WTC11 (cell line): ENCODE results near the gene EPB41. TPM values are rescaled to one million over a fixed set of nuclear protein-coding genes. Genes with fewer than 3 reads are reported as not detected.
A peak's percentile ranks its signal among the peaks of the same experiment; 100 is the strongest.

Source experiments
- ATAC-seq: fragments of 200-7000 bp; cut with Tn5 transposase; 2 replicates; pipeline ENCODE4 v1.10.0; 2021; ENCODE audit warnings: mild to moderate bottlenecking, moderate library complexity
- CTCF ChIA-PET: fragments of 300-600 bp; sonication (Branson Sonifier 250); formaldehyde crosslinking; loops from one replicate; lab custom pipeline; 2021; ENCODE audit warnings: antibody characterized with exemption; lab: Charles Lee
- POLR2A ChIA-PET: fragments of 350-600 bp; sonication (Branson Sonifier 250); formaldehyde crosslinking; loops from one replicate; lab custom pipeline; 2021; ENCODE audit warnings: antibody characterized with exemption; lab: Charles Lee
- DNase-seq: peaks from one replicate; pipeline ENCODE4 v3.0.0; 2021; ENCODE audit warnings: low spot score
- H3K27ac Mint-ChIP-seq: 2 replicates; pipeline ENCODE4 v1.8.0; 2021; ENCODE audit warnings: mixed read lengths
- H3K27me3 Mint-ChIP-seq: 2 replicates; pipeline ENCODE4 v1.8.0; 2021; ENCODE audit warnings: low read depth, mild to moderate bottlenecking, moderate library complexity, mixed read lengths
- H3K36me3 Mint-ChIP-seq: 2 replicates; pipeline ENCODE4 v1.8.0; 2021; ENCODE audit warnings: mixed read lengths
- H3K4me1 Mint-ChIP-seq: 2 replicates; pipeline ENCODE4 v1.8.0; 2022; ENCODE audit warnings: mixed read lengths
- H3K4me3 Mint-ChIP-seq: 2 replicates; pipeline ENCODE4 v1.8.0; 2021; ENCODE audit warnings: mild to moderate bottlenecking, moderate library complexity, mixed read lengths
- H3K9me3 Mint-ChIP-seq: 2 replicates; pipeline ENCODE4 v1.8.0; 2021; ENCODE audit warnings: mixed read lengths
- CBFB ChIP-seq: sonication (generic); formaldehyde crosslinking; IDR thresholded peaks from 2 replicates; pipeline ENCODE4 v1.8.1; 2022; ENCODE audit warnings: mild to moderate bottlenecking, low read depth, missing genetic modification reagents
- ESRRA ChIP-seq: sonication (generic); formaldehyde crosslinking; IDR thresholded peaks from 2 replicates; pipeline ENCODE4 v1.8.1; 2022; ENCODE audit warnings: mild to moderate bottlenecking, missing genetic modification reagents, borderline replicate concordance
- JAZF1 ChIP-seq: fragments of 250-450 bp; sonication (Bioruptor Pico); IDR thresholded peaks from 2 replicates; pipeline ENCODE4 v1.9.0; 2021; ENCODE audit warnings: moderate library complexity, mild to moderate bottlenecking, inconsistent platforms
- MXD4 ChIP-seq: fragments of 250-450 bp; sonication (Bioruptor Pico); IDR thresholded peaks from 2 replicates; pipeline ENCODE4 v1.8.0; 2021; ENCODE audit warnings: mild to moderate bottlenecking, moderate library complexity, borderline replicate concordance
- MYBL2 ChIP-seq: sonication (generic); formaldehyde crosslinking; IDR thresholded peaks from 2 replicates; pipeline ENCODE4 v1.8.1; 2023; ENCODE audit warnings: mild to moderate bottlenecking, moderate library complexity, missing genetic modification reagents
- OVOL2 ChIP-seq: fragments of 250-450 bp; sonication (Bioruptor Pico); IDR thresholded peaks from 2 replicates; pipeline ENCODE4 v1.9.0; 2021; ENCODE audit warnings: mild to moderate bottlenecking, borderline replicate concordance
- TCF7 ChIP-seq: sonication (generic); formaldehyde crosslinking; IDR thresholded peaks from 2 replicates; pipeline ENCODE4 v1.8.0; 2022; ENCODE audit warnings: mild to moderate bottlenecking, low read depth, missing genetic modification reagents, moderate library complexity
- ZNF219 ChIP-seq: sonication (generic); formaldehyde crosslinking; IDR thresholded peaks from 2 replicates; pipeline ENCODE4 v1.8.0; 2023; ENCODE audit warnings: missing genetic modification reagents, mild to moderate bottlenecking, borderline replicate concordance
- total RNA-seq: library from RNA; stranded (reverse); gene quantifications from 3 replicates; pipeline ENCODE4 v1.2.3, GENCODE V29; 2021
- TF ChIP-seq, protein P1 (sequence below): sonication (generic); formaldehyde crosslinking; IDR thresholded peaks from 2 replicates; pipeline ENCODE4 v1.8.1; 2023; ENCODE audit warnings: mild to moderate bottlenecking, missing genetic modification reagents, moderate library complexity
- TF ChIP-seq, protein P2 (sequence below): fragments of 250-450 bp; sonication (Bioruptor Pico); IDR thresholded peaks from 2 replicates; pipeline ENCODE4 v1.9.0; 2021; ENCODE audit warnings: moderate library complexity, mild to moderate bottlenecking, inconsistent platforms, borderline replicate concordance
- TF ChIP-seq, protein P3 (sequence below): sonication (generic); formaldehyde crosslinking; IDR thresholded peaks from 2 replicates; pipeline ENCODE4 v1.8.1; 2023; ENCODE audit warnings: mild to moderate bottlenecking, moderate library complexity, missing genetic modification reagents
- TF ChIP-seq, protein P4 (sequence below): sonication (generic); formaldehyde crosslinking; IDR thresholded peaks from 2 replicates; pipeline ENCODE4 v1.8.1; 2022; ENCODE audit warnings: mild to moderate bottlenecking, moderate library complexity, missing genetic modification reagents
- TF ChIP-seq, protein P5 (sequence below): sonication (generic); formaldehyde crosslinking; IDR thresholded peaks from 2 replicates; pipeline ENCODE4 v1.8.0; 2022; ENCODE audit warnings: mild to moderate bottlenecking, missing genetic modification reagents
- TF ChIP-seq, protein P6 (sequence below): sonication (generic); formaldehyde crosslinking; IDR thresholded peaks from 2 replicates; pipeline ENCODE4 v1.8.1; 2023; ENCODE audit warnings: mild to moderate bottlenecking, missing genetic modification reagents
- TF ChIP-seq, protein P7 (sequence below): sonication (generic); formaldehyde crosslinking; IDR thresholded peaks from 2 replicates; pipeline ENCODE4 v1.8.0; 2022; ENCODE audit warnings: mild to moderate bottlenecking, missing genetic modification reagents
- TF ChIP-seq, protein P8 (sequence below): sonication (generic); formaldehyde crosslinking; IDR thresholded peaks from 2 replicates; pipeline ENCODE4 v1.8.0; 2023; ENCODE audit warnings: missing genetic modification reagents

The EPB41 gene
- total RNA-seq, 1 experiment from 2014 or later, result 85.0 TPM

DNA sequence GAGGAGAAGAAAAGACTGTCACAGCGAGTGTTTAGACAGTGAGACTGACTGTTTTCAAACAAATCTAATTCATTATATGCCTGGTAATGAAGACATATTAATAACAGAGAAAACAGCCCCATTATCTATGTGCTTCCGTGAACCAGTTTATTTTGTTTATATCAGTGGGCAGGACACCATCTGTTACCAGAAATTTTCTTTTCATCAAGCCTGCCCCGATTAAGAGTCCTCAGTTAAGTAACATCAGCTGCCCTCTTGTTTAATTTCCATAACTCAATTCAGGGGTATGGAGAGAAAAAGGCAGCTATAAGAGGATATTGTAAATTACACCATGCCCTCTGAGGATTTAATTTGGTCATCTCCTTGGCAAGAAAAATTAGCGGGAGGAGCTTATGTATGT lies 115.3 kb downstream of the EPB41 start:
- CTCF ChIA-PET, result interaction anchor here (1.4 to 8.9 kb wide), 5 partner anchors 136 to 173 kb away, joined by 7 to 102 read pairs (median 10); no protein-coding TSS in a partner anchor
- no peak for ATAC-seq
- TF ChIP-seq, protein P1, sequence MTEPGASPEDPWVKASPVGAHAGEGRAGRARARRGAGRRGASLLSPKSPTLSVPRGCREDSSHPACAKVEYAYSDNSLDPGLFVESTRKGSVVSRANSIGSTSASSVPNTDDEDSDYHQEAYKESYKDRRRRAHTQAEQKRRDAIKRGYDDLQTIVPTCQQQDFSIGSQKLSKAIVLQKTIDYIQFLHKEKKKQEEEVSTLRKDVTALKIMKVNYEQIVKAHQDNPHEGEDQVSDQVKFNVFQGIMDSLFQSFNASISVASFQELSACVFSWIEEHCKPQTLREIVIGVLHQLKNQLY (CRISPR knock-in tag), result no peak
- TF ChIP-seq, protein P2, sequence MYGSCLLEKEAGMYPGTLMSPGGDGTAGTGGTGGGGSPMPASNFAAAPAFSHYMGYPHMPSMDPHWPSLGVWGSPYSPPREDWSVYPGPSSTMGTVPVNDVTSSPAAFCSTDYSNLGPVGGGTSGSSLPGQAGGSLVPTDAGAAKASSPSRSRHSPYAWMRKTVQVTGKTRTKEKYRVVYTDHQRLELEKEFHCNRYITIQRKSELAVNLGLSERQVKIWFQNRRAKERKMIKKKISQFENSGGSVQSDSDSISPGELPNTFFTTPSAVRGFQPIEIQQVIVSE (CRISPR knock-in tag), result no peak
- TF ChIP-seq, protein P3, sequence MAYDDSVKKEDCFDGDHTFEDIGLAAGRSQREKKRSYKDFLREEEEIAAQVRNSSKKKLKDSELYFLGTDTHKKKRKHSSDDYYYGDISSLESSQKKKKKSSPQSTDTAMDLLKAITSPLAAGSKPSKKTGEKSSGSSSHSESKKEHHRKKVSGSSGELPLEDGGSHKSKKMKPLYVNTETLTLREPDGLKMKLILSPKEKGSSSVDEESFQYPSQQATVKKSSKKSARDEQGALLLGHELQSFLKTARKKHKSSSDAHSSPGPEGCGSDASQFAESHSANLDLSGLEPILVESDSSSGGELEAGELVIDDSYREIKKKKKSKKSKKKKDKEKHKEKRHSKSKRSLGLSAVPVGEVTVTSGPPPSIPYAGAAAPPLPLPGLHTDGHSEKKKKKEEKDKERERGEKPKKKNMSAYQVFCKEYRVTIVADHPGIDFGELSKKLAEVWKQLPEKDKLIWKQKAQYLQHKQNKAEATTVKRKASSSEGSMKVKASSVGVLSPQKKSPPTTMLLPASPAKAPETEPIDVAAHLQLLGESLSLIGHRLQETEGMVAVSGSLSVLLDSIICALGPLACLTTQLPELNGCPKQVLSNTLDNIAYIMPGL (CRISPR knock-in tag), result no peak
- TF ChIP-seq ESRRA (CRISPR knock-in tag) (no peak), ZNF219 (CRISPR knock-in tag) (no peak), JAZF1 (no peak), TCF7 (no peak), CBFB (CRISPR knock-in tag) (no peak)
- TF ChIP-seq, protein P4, sequence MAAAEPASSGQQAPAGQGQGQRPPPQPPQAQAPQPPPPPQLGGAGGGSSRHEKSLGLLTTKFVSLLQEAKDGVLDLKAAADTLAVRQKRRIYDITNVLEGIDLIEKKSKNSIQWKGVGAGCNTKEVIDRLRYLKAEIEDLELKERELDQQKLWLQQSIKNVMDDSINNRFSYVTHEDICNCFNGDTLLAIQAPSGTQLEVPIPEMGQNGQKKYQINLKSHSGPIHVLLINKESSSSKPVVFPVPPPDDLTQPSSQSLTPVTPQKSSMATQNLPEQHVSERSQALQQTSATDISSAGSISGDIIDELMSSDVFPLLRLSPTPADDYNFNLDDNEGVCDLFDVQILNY (CRISPR knock-in tag), result no peak
- Mint-ChIP-seq H3K36me3 (peaks cover 7% of the 10 kb centered on the region; the same call in 1 of the 2 replicates), H3K27me3 (no peaks in the 10 kb centered on the region), H3K27ac (0 out of 2 replicates have a peak overlapping the region, but pooled peaks have one; percentile 73), H3K4me3 (no peak overlapping the region), H3K4me1 (peaks cover 15% of the 10 kb centered on the region), H3K9me3 (no peaks in the 10 kb centered on the region)
- no peak for DNase-seq
- POLR2A ChIA-PET, result no interaction called here

DNA sequence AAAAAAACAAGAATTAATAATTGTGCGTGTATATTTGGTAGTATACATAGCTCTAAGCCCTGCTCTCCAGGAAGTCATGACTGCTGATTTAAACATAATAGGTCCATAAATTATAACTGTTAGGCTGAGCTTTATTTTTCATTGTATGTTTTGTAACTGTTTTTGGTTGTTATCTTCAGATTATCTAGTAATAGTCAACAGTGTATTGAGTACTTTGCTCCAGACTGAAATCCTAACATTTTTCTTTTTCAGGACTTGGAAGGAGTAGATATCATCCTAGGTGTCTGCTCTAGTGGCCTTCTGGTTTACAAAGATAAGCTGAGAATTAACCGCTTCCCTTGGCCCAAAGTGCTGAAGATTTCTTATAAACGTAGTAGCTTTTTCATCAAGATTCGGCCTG lies 118.5 kb downstream of the EPB41 start:
- Mint-ChIP-seq H3K4me1 (peaks cover 15% of the 10 kb centered on the region), H3K27ac (no peak overlapping the region), H3K4me3 (no peak overlapping the region), H3K36me3 (peaks cover 11% of the 10 kb centered on the region; the same call in 1 of the 2 replicates), H3K9me3 (no peaks in the 10 kb centered on the region), H3K27me3 (no peaks in the 10 kb centered on the region)
- ChIA-PET POLR2A (no interaction called here), CTCF (interaction anchor here (0.6 to 8.9 kb wide), 17 partner anchors 12 to 257 kb away, joined by 3 to 102 read pairs (median 4); no protein-coding TSS in a partner anchor)
- ATAC-seq, result no peak
- no peak for DNase-seq
- TF ChIP-seq, protein P5, sequence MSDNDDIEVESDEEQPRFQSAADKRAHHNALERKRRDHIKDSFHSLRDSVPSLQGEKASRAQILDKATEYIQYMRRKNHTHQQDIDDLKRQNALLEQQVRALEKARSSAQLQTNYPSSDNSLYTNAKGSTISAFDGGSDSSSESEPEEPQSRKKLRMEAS (CRISPR knock-in tag), result no peak
- TF ChIP-seq, protein P6, sequence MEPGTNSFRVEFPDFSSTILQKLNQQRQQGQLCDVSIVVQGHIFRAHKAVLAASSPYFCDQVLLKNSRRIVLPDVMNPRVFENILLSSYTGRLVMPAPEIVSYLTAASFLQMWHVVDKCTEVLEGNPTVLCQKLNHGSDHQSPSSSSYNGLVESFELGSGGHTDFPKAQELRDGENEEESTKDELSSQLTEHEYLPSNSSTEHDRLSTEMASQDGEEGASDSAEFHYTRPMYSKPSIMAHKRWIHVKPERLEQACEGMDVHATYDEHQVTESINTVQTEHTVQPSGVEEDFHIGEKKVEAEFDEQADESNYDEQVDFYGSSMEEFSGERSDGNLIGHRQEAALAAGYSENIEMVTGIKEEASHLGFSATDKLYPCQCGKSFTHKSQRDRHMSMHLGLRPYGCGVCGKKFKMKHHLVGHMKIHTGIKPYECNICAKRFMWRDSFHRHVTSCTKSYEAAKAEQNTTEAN (CRISPR knock-in tag), result no peak
- TF ChIP-seq, protein P7, sequence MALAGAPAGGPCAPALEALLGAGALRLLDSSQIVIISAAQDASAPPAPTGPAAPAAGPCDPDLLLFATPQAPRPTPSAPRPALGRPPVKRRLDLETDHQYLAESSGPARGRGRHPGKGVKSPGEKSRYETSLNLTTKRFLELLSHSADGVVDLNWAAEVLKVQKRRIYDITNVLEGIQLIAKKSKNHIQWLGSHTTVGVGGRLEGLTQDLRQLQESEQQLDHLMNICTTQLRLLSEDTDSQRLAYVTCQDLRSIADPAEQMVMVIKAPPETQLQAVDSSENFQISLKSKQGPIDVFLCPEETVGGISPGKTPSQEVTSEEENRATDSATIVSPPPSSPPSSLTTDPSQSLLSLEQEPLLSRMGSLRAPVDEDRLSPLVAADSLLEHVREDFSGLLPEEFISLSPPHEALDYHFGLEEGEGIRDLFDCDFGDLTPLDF (CRISPR knock-in tag), result no peak
- no peak for TF ChIP-seq MYBL2 (CRISPR knock-in tag)
- TF ChIP-seq TCF7, result no peak
- TF ChIP-seq OVOL2, result no peak
- no peak for TF ChIP-seq MXD4 (CRISPR knock-in tag)
- TF ChIP-seq, protein P8, sequence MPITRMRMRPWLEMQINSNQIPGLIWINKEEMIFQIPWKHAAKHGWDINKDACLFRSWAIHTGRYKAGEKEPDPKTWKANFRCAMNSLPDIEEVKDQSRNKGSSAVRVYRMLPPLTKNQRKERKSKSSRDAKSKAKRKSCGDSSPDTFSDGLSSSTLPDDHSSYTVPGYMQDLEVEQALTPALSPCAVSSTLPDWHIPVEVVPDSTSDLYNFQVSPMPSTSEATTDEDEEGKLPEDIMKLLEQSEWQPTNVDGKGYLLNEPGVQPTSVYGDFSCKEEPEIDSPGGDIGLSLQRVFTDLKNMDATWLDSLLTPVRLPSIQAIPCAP (CRISPR knock-in tag), result no peak
